Osteoblast (primary cell): ENCODE measurements around the gene ABCA12. TPM values are rescaled to one million over a fixed set of nuclear protein-coding genes. Genes with fewer than 3 reads are reported as not detected.
A peak's percentile ranks its signal among the peaks of the same experiment; 100 is the strongest.

Experiments used
- DNase-seq: peaks from one replicate; pipeline ENCODE4 v3.0.0; 2011; ENCODE audit warnings: low spot score, mixed read lengths; ENCODE audit not compliant: insufficient read length; ENCODE audit errors: missing footprints
- H2AFZ ChIP-seq: 2 replicates; pipeline ENCODE4 v1.6.0; 2011; ENCODE audit warnings: mild to moderate bottlenecking, low read length
- H3K27ac ChIP-seq: 2 replicates; pipeline ENCODE4 v1.5.1; 2011; ENCODE audit warnings: mild to moderate bottlenecking, low read depth, low read length, moderate library complexity
- H3K27me3 ChIP-seq: 2 replicates; pipeline ENCODE4 v1.6.0; 2012; ENCODE audit warnings: mild to moderate bottlenecking, control low read depth, inconsistent platforms, low read length, moderate library complexity; ENCODE audit not compliant: insufficient read depth
- H3K36me3 ChIP-seq: 2 replicates; pipeline ENCODE4 v1.5.1; 2011; ENCODE audit warnings: mild to moderate bottlenecking, low read length, control low read depth, moderate library complexity; ENCODE audit not compliant: insufficient read depth
- H3K4me1 ChIP-seq: 2 replicates; pipeline ENCODE4 v1.5.1; 2011; ENCODE audit warnings: mild to moderate bottlenecking, low read length, control low read depth, moderate library complexity; ENCODE audit not compliant: insufficient read depth
- H3K4me2 ChIP-seq: 2 replicates; pipeline ENCODE4 v1.6.0; 2011; ENCODE audit warnings: mild to moderate bottlenecking, low read length; ENCODE audit not compliant: insufficient read depth
- H3K4me3 ChIP-seq: fragments of 200-600 bp; sonication (generic); 3 replicates; pipeline ENCODE4 v1.5.1; 2012; ENCODE audit warnings: mild to moderate bottlenecking, low read length, inconsistent platforms; ENCODE audit not compliant: insufficient read depth
- H3K79me2 ChIP-seq: 2 replicates; pipeline ENCODE4 v1.6.0; 2012; ENCODE audit warnings: mild to moderate bottlenecking, low read length, control low read depth, inconsistent platforms; ENCODE audit not compliant: insufficient read depth
- H3K9me3 ChIP-seq: 2 replicates; pipeline ENCODE4 v1.5.1; 2011; ENCODE audit warnings: low read depth, low read length, control low read depth
- H4K20me1 ChIP-seq: 2 replicates; pipeline ENCODE4 v1.6.0; 2012; ENCODE audit warnings: mild to moderate bottlenecking, low read length, control low read depth; ENCODE audit not compliant: insufficient read depth
- total RNA-seq: library from RNA; depleted of rRNA; stranded (reverse); fragments of >200 nt; gene quantifications from 2 replicates; pipeline ENCODE4 v1.2.3, GENCODE V29; 2012
- TF ChIP-seq, protein P1 (sequence below): IDR thresholded peaks from 2 replicates; pipeline ENCODE4 v1.5.1; 2011; ENCODE audit warnings: mild to moderate bottlenecking, low read depth, low read length, moderate library complexity; ENCODE audit errors: extremely low read depth

Gene ABCA12
- total RNA-seq, 1 donor, result under 0.01 TPM

DNA sequence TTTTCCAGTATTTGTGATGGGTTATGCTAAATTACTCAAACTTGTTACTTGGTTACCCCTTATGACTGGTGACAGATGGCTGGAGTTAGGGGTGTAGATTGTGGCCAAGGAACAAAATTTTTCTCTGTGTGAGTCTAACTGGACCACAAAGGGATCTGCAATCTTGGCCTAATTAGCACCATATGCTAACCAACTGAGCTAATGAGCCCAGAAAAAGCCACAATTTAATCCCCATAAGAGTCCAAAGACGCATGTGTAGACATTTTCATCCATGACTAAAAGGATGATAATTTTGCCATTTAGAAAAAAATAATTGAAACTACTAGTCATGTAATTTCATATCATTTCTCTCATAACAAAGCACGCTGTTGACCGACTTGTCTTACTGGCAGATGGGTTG lies 151.2 kb downstream of the ABCA12 start:
- Histone ChIP-seq H3K79me2 (no peaks in the 10 kb centered on the region), H4K20me1 (no peaks in the 10 kb centered on the region), H3K27me3 (no peaks in the 10 kb centered on the region), H3K4me2 (no peak overlapping the region), H3K4me3 (no peak overlapping the region), H3K36me3 (no peaks in the 10 kb centered on the region), H3K4me1 (no peaks in the 10 kb centered on the region), H3K9me3 (no peaks in the 10 kb centered on the region), H2AFZ (no peak overlapping the region), H3K27ac (no peak overlapping the region)
- DNase-seq, result peak; percentile 27
- TF ChIP-seq, protein P1, sequence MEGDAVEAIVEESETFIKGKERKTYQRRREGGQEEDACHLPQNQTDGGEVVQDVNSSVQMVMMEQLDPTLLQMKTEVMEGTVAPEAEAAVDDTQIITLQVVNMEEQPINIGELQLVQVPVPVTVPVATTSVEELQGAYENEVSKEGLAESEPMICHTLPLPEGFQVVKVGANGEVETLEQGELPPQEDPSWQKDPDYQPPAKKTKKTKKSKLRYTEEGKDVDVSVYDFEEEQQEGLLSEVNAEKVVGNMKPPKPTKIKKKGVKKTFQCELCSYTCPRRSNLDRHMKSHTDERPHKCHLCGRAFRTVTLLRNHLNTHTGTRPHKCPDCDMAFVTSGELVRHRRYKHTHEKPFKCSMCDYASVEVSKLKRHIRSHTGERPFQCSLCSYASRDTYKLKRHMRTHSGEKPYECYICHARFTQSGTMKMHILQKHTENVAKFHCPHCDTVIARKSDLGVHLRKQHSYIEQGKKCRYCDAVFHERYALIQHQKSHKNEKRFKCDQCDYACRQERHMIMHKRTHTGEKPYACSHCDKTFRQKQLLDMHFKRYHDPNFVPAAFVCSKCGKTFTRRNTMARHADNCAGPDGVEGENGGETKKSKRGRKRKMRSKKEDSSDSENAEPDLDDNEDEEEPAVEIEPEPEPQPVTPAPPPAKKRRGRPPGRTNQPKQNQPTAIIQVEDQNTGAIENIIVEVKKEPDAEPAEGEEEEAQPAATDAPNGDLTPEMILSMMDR, result no peak

DNA sequence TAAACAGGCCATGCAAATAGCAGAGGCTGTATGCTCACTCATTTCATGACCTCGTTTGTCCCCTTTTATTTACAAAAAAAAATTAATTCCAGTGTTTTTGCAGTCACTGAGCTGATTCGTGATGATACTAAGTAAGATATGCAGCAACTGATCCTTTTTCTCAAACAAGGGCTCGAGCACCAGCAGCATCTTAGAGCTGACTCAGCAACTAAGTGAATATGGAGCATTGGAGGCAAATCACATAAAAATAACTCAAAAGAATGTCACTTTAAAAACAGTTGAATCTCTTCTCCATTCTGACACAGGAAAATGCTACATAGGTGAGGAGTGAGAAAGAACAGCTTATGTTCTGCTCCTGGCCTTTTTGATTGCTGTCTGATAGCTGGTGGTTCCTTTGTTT lies 152.8 kb downstream of the ABCA12 start:
- Histone ChIP-seq H3K4me1 (no peaks in the 10 kb centered on the region), H3K27me3 (no peaks in the 10 kb centered on the region), H2AFZ (no peak overlapping the region), H3K4me3 (no peak overlapping the region), H3K27ac (no peak overlapping the region), H3K4me2 (no peak overlapping the region), H3K36me3 (no peaks in the 10 kb centered on the region), H3K9me3 (no peaks in the 10 kb centered on the region), H3K79me2 (no peaks in the 10 kb centered on the region), H4K20me1 (no peaks in the 10 kb centered on the region)
- TF ChIP-seq, protein P1, result no peak
- DNase-seq, result no peak

DNA sequence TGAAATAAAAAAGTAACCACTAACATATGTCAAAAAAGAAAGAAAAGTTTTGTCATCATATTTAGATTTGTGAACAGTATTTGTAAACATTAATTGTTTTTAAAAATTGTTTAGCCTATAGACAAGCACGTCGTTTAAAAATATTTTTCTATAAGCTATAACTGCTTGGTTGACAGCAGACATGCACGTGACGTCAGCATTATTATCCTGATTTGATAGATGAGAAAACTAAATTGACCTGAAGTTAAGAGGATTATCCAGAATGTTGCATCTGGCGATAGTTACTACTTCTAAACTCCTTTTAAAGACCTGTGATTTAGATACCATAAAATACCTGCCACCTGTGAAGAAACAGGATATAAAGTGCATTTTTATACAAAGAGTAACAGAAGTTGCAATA lies 172.0 kb downstream of the ABCA12 start:
- Histone ChIP-seq H4K20me1 (no peaks in the 10 kb centered on the region), H3K4me1 (no peaks in the 10 kb centered on the region), H3K4me2 (no peak overlapping the region), H3K4me3 (no peak overlapping the region), H3K27me3 (no peaks in the 10 kb centered on the region), H2AFZ (no peak overlapping the region), H3K9me3 (no peaks in the 10 kb centered on the region), H3K36me3 (no peaks in the 10 kb centered on the region), H3K79me2 (no peaks in the 10 kb centered on the region), H3K27ac (no peak overlapping the region)
- DNase-seq, result no peak
- TF ChIP-seq, protein P1, result no peak

DNA sequence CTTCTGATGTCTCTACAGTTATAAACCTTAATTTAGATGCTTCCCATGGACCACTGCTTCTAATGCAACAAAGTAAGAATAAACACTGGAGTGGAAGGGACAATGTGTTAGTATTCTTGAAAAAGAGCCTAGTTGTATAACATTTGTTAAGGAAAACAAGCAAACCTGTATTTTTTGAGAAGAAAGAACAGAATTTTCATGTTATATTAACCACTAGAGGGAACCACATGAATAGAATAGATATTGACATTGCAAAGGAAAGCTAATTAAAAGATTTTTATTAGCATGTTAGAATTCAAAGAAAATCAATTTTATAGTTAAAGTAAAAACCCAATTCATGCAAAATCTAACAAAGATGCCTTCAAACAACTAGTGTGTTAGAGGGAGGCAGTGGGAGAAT lies 177.7 kb downstream of the ABCA12 start:
- no peak for DNase-seq
- no peaks in the 10 kb centered on the region for H3K27me3 ChIP-seq

More for the DNA sequence above, 177.7 kb downstream of the ABCA12 start:
- Histone ChIP-seq H3K9me3 (no peaks in the 10 kb centered on the region), H2AFZ (no peak overlapping the region), H3K4me2 (no peak overlapping the region), H4K20me1 (no peaks in the 10 kb centered on the region), H3K27ac (no peak overlapping the region), H3K4me3 (no peak overlapping the region), H3K4me1 (no peaks in the 10 kb centered on the region), H3K36me3 (no peaks in the 10 kb centered on the region), H3K79me2 (no peaks in the 10 kb centered on the region)
- TF ChIP-seq, protein P1, result peak; percentile 30
